EL (cell line): ENCODE measurements around the gene OTOG.

ENCODE experiments used
- DNase-seq: peaks from one replicate; pipeline ENCODE4 v3.0.0-alpha.2; 2016

OTOG gene

DNA sequence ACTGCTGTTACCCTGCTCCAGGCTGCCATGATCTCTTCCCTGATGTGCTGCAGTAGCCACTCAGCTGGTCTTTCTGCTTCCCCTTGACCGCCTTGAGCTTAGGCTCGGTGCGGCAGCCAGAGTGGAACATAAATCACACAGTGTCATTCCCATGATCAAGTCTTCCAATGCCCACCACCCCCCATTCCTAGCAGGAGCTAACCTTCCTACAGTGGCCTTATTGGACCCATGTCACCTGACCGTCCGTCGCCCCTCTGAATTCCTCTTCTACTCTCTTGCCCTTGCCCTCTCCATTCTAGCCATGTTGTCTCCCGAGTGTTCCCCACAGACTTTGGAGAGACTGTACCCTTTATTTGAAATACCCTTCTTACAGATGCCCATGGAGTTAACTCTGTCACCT lies 43.4 kb downstream of the OTOG start:
- no peak for DNase-seq

DNA sequence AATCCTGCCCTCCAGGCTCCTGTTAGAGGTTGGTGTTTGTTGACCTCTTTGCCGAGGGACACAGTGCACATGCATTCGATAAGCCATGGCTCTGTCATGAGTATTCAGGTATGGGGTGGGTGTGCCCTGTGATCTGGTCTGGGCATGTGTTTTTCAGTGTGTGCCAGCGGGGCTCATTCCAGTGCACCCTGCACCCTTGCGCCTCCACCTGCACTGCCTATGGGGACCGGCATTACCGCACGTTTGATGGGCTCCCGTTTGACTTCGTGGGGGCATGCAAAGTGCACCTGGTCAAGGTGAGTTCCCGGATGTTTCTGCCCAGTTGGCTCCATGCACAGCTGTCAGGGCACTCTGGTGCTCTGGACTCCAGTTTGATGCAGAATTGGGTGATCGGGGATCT lies 44.2 kb downstream of the OTOG start:
- no peak for DNase-seq

DNA sequence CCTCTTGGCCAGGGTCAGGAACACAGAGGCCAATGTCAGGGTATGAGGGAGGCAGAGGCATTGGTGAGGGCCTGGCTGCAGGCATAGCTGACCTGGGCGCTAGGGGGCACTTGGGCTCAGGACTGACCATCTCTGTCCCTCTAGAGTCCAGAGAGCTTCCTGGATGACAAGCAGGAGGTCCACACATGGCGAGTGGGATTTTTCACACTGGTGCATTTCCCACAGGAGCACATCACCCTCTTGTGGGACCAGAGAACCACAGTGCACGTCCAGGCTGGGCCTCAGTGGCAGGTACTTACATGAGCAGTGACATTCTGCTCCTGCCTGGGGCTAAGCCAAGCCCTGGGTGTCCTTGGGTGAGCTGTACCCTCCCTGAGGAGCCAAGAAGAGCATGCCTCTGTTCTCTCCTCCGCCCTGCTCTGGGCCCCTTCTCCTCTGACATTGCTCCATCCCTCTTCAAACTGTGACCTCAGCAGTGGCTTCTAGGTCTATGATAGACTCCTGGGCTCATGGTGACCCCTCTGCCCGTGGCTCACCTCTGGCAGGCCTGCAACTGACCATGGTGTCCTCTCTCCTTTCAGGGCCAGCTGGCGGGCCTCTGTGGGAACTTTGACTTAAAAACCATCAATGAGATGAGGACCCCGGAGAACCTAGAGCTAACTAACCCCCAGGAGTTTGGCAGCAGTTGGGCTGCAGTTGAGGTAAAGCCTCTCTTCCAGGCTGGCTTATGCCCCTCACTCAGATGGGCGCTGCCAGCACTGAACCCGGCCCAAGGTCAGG lies 46.6 kb downstream of the OTOG start:
- DNase-seq = no peak

DNA sequence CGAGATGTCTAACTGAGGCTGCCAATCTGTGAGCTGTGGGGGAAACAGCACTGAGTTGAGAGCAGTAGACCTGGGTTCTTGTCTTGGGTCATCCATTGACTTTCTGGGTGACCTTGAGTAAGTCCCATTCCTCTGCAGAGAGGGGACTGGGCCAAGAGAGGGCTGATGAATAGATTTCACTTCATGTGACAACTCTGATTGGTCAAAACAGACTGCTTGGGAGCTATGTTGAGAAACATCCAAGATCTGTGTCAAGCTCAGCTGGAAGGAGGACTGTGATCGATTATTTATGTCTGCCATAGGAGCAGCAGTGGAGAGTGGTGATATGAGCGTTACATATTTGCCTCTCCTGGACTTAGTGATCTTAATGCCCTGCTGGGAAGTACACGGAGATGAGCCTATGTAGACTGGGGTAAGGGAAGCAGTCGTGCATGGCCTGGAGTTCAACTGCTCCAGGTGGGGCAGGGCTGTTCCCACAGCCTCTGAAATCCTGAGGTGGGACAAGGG lies 47.7 kb downstream of the OTOG start:
- no peak for DNase-seq

DNA sequence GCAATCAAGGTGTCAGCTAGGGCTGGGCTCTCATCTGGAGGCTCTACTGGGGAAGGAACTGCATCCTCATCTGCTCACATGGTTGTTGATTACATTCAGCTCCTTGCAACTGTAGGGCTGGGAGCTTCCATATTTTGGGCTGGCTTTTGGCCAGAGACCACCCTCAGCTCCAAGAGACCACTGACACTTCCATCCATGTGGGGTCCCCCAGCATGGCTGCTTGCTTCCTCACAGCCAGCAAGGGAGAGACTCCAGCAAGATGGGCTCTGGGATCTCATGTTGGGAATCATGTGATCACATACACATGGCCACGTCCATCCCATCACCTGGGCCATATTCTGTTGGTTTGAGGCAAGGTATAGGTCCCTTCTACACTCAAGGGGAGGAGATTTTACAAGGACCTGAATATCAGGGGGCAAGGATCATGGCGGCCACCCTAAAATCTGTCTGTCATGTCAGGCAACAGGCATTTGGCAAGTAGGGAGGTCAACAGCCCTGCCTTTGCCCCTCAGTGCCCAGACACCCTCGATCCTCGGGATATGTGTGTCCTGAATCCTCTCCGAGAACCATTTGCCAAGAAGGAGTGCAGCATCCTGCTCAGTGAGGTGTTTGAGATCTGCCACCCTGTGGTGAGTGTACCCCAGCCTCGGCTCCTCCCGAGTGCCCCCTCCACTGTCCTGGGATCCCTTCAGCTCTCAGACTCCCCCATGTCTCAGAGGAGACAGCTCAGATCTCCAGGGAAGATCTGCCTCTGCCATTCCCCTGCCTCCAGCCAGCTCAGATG lies 48.7 kb downstream of the OTOG start:
- DNase-seq = no peak

DNA sequence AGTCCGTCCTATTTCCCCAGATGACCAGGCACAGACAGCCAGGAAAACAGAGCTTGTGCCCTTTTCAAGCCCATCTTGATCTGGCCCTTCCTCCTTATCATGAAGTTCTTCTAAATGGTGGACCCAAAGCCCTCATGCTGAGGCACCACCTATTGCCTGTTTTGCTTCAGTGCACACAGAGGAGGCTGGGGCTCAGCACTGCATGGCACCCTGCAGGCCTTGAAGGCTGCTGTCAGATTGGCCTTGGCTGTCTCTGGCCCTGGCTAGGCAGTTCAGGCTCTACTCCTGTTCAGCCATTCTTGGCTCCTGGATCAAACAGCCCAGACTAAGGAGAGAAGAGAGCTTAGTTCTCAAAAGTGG lies 49.2 kb downstream of the OTOG start:
- DNase-seq = no peak

DNA sequence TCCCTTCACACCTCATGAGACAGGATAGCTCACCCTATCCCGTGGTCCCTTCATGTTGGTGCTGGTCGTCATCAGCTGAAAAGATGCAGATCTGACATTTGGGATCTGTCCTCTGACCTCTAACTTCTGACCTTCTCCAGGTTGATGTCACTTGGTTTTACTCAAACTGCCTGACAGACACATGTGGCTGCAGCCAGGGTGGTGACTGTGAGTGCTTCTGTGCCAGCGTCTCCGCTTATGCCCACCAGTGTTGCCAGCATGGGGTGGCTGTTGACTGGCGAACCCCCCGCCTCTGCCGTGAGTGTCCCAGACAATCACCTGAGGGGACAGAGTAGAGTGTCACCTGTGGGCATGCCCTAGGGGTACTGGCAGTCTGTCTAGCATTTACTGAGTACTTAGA lies 49.7 kb downstream of the OTOG start:
- no peak for DNase-seq

DNA sequence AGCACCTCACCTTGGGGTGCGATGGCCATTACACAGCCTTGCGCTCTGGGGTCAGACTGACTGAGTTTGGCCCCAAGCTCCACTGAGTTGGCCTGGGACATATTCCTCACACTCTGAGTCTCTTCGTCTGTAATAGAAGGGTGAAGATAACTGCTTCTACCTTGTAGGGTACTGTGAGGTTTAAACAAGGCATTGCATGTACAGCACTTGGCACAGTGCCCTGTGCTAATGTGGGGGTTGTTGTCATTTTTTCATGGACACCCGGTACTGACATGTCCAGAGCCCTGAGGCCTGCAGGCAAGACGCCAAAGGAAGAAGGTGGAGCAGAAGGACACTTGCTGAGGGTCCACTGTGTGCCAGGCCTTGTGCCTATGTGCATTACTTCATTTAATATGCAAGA lies 50.7 kb downstream of the OTOG start:
- no peak for DNase-seq

DNA sequence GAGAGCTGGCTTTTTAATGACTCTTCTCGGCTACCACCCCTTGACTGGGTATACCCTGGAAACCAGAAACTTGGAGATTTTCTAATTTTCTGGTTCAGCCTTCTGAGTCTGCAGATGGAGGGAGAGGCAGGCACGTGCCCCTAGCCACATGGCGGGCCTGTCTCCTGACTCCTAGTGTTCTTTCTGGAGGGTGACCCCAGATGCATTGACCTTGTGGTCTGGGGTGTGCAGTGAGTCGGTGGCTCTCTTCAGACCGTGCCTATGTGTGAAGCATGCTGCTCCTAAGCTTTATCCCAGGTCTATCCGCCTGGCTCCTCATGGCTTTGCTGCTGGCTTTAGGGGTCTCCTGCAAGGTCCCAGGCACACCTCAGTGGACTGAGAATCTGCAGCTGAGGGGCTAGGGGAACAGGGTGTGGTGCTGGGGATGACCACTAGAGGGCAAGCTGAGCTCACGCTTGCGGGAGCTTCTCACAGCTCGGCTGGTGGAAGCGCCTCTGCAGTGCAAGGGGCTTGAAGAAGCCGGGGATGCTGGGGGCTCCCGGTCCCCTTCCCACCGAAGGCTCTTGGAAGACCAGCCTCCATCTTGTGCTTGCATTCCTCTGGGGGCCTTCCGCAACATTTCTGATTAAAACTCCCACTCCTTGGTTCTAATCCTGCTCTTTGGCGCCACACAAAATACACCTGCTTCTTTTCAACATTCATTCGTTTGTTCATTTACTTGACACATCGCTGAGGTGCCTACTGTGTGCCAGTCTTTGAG lies 51.8 kb downstream of the OTOG start:
- DNase-seq = peak; percentile 53

DNA sequence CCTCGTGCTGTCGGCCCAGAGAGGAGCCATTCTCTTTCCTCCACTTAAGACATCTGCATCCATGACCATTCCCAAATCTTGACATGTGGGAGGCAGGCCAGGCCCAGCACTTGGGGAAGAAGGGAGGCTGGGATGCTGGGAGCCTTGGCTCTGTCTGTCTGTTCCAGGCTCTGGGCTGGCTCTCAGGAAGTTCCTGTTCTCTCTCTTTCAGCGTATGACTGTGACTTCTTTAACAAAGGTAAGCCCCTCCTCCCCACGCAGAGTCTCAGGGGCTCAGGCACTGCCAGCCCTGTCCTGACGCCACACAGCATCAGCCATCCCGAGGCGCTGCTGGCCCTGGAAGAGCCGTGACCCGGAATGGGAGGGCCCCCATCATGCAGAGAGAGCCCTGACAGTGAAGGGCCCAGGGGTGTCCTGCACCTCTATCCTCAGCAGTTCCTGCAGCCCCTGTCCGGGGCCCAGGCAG lies 52.4 kb downstream of the OTOG start:
- no peak for DNase-seq

DNA sequence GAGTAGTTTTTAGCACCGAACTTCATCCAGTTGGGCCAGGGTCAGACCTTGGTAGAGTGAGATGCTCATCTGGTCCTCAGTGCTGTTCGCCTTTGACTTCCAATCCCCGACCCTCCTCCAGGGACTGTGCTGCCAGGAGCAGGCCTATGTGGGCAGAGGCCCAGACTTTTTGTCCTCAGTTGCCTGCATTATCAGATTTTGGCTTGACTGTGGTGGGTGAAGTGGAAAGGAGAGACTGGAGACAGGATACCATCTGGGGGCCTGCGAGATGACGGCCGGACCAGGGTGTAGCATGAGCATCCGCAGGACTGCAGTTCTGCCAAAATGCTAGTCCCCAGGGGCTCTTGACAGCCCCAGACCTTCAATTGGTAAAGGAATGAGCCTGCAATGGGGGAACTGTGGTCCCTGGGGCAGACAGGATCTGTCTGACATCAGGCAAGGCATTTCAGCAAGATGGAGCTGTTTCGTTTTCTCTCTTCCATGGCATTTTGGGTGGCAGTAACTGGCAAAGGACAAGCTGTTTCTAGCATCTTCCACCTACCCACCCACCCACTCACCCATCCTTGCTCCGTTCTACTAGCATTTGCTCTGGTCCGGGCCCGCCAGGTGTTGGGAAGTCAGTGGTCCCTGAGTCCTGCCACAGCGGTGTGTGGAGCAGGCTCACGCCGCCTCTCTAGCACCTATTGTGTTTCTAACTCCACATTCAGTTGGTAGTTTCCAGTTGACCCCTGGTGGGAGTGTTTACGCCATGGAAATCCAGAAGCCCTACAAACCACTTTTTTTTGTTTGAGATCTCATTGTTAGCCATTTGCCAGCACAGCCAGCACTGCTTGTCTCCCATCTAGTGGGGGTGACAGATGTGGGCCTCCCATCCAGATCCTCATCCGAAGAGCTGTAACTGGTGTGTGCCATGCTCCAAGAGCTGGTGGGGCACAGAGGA lies 53.5 kb downstream of the OTOG start:
- DNase-seq = no peak

DNA sequence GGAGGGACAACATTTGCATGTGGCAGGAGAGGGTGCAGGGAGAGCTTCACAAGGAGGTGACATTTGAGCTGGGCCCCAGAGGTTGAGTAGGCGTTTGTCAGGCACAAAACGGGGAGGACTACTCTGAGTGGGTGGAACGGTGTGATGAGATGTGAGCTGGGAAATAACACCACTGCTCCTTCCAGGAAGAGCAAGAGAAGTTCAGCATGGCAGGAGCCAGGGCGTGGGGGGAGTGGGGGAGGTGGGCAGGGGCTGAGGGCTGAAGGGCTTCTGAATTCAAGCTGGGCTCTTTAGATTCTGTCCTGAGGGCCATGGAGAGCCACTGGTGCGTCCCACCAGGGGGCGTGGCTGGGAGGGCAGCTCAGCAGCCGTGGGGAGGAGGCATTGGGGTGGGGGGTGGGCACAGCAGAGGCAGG lies 54.2 kb downstream of the OTOG start:
- DNase-seq = no peak

DNA sequence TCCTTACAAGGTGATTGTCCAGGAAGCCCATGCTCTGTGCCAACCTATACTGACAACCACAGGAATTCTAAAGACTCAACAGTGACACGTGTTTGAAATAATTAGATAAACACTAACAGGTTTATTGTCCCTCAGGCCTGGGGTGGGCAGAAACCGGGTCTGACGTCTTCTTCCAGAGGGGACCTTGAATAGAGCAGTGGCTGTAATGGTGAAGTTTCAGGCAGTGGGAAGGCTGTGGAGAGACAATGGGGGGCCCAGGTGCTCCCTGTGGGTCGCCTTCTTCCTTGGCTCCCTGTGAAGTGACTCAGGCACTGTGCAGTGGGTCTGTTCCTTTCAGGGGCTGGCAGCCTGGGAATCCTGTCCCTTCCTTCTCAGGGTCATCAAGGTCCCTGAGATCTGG lies 54.6 kb downstream of the OTOG start:
- DNase-seq = no peak

DNA sequence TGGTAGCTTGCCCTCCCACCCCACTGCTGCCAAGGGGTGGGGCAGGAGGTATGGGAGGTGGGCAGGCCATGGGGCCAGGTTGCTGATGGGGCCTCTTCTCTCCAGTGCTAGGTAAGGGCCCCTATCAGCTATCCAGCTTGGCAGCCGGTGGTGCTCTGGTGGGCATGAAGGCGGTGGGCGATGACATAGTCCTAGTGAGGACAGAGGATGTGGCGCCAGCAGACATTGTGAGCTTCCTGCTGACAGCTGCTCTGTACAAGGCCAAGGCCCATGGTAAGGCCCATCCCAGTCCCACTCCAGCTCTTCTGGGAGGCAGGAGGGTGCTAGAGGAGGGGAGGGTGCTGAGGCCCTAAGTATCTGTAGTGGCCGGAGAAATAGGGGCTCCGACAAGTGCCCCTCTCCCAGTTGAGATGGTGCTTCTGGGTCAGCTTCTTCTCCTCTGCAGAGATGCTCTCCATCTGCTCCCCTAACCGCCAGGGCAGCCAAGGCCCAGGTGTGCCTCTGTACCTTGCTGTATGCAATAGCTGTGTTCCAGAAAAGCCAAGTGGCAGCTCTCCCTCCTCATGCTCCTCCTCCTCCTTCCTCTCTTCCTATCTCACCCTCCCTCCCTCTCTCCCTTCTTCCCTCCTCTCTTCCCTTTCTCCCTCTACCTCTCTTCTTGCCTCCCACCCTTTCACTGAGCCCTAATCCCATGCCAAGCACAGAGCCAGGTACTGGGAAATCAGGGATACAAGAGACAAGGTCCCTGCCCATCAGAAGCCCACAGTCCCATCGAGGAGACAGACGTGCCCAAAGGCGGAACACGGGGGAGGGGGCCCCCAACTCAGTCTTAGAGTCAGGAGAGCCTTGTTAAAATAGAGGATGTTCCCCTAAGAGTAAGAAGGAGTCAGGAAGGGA lies 55.3 kb downstream of the OTOG start:
- no peak for DNase-seq

DNA sequence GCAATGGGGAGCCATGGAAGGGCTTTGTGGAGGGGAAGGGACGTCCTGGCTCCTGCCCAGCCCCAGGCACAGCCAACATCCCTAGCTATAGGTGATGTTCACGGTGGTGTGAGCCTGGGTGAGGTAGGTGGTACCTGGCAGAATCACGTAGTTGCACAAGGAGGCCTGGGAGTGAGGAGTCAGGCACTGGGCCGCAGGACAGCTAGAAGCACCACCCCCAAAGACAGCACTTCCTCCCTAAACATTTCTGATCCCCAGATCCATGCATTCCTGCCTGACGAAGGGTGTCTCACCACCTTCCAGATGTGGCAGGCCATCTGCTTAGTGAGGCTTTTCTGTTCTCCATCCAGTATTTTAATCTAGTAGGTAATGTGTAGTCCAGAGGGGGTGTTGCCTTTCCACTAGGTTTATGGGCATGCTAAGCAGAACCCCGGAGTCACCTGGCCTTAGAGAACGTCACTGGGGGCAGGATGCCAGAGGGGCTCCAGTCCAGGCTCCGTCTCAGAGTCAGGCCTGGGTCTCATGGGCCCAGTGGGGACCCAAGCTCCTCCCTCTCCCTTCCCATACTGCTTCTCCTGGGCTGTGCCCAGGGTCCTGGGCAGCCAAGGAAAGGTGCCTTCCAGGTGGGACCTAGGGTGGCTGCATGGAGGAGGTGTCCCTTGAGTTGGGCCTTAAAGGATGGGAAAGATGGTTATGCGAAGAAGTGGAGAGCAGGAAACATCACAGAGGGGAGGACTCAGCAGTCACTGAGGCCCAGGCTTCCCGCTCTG lies 56.2 kb downstream of the OTOG start:
- DNase-seq = no peak

DNA sequence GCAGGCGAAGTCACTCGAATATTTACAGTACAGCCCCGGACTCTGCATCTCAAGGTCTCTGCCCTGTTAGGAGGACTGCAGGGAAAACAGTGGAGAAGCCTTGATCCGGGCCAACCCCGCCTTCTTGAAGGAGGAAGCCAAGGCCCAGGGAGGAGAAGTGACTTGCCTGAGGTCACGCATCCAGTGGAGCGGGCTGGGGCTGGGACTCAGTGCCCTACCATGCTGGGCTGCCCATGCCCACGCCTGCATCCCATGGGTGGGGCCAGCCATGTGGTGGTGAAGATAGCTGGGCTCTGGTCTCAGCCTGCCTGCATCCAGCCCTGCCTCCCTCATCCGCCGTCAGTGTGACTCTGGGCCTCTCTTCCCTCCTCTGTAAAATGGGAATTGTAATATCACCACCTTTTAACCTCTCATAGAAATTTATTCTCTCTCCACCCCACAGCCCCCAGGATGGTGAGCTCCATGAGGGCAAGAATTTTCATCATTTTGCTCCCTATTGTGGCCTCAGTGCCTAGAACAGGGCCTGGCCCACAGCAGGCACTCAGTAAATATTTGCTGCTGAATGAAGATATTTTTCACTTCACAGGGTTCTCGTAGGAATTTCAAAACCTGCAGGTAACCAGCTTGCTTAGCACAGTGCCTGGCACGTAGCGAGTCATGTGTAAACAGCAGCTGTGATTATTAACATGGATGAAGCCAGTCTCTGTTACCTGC lies 57.3 kb downstream of the OTOG start:
- no peak for DNase-seq

DNA sequence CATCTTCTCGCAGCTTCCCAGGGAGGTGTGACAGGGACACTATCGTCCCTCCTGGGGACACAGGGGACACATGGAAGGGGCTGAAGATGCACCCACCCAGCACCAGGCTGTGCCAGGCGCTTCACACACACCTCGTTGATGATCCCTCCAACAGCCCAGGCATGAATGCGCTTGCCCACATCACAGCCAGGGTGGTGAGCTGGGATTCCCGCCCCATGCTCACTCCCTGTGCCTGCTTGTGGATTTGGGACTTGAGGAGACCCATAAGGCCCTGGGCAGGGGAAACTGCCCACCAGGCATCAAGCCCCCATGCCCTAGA lies 57.8 kb downstream of the OTOG start:
- no peak for DNase-seq

DNA sequence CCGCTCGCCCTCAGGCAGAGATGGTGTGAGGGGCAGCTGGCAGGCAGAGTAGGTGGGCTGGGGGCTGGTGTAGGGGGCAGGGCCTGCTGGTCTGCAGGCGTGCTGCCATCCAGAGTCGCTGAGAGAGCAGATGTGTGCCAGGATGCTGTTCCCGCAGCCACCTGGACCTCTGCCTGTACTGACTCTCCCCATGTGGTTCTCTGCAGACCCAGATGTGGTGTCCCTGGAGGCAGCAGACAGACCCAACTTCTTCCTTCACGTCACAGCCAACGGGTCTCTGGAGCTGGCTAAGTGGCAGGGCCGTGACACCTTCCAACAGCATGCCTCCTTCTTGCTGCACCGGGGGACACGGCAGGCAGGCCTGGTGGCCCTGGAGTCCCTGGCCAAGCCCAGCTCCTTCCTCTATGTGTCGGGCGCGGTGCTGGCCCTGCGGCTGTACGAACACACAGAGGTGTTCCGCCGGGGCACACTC lies 58.6 kb downstream of the OTOG start:
- no peak for DNase-seq

DNA sequence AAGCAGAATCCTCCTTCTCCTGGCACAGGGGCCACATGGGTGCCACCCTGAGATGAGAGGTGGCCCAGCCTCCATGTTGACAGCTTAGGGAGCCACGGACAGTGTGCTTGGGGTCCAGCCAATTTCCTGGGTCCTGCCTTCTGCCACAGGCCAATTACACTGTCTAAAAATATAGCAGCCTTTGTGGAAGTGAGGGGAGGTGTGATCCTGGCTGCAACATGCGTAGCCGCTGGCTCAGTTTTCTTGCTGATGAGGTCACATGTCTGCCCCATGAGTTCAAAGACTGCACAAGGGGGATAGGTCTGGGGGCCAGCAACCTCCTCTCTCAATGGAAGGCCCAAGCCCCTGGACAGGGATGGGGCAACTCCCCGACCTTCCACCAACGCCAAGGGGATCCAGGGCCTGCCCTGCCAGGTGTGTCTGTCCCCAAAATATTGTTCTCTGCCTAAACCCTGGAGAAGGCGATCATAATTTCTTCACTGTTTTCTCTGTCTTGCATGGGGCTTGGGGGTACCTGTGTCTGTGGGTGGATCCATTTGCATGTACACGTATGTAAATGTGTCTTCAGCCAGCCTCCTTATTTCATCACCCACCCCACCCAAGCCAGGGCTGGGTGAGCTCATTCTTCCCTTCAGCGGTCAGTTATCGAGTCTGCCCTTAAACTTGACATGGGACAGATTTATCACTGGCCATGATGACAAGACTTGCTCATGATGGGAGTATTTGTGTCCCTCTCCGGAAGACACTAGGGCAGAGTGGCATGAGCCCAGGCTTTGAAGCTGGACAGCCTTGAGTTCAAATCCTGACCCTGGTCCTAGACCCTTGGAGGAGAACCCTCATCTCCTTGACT lies 59.4 kb downstream of the OTOG start:
- no peak for DNase-seq
